ENCODE measurements around the gene GFOD1.

The GFOD1 gene

DNA sequence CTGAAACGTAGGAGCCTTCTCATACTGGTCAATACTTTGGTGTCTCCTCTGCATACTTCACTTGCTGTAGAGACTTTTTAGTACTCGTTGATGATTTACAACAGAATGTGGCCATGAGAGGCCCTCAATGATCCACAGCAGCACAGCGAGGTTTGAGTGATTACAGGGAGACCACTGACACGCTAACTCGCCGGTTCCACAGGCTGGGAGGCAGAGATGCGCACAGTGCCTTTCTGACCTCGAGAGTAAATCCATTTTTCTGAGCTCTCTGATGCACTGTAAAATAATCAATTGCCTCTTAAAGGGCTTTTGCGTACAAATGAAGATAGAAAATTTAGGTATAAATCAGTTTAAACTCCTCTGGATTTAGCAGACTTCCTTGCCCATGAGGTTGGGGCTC lies 102.9 kb downstream of the GFOD1 start:
- TF ChIP-seq, protein P1, sequence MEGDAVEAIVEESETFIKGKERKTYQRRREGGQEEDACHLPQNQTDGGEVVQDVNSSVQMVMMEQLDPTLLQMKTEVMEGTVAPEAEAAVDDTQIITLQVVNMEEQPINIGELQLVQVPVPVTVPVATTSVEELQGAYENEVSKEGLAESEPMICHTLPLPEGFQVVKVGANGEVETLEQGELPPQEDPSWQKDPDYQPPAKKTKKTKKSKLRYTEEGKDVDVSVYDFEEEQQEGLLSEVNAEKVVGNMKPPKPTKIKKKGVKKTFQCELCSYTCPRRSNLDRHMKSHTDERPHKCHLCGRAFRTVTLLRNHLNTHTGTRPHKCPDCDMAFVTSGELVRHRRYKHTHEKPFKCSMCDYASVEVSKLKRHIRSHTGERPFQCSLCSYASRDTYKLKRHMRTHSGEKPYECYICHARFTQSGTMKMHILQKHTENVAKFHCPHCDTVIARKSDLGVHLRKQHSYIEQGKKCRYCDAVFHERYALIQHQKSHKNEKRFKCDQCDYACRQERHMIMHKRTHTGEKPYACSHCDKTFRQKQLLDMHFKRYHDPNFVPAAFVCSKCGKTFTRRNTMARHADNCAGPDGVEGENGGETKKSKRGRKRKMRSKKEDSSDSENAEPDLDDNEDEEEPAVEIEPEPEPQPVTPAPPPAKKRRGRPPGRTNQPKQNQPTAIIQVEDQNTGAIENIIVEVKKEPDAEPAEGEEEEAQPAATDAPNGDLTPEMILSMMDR (IDR thresholded peaks at IDR 0.05; ENCODE audit: borderline replicate concordance, control extremely low read depth, extremely low read depth, insufficient read depth, missing control alignments): no peak
- in situ Hi-C loops (cut with MboI; ENCODE audit: low sequenced_read_pairs, unreplicated experiment): no loop called here
- no peak for DNase-seq (ENCODE audit: low spot score)

DNA sequence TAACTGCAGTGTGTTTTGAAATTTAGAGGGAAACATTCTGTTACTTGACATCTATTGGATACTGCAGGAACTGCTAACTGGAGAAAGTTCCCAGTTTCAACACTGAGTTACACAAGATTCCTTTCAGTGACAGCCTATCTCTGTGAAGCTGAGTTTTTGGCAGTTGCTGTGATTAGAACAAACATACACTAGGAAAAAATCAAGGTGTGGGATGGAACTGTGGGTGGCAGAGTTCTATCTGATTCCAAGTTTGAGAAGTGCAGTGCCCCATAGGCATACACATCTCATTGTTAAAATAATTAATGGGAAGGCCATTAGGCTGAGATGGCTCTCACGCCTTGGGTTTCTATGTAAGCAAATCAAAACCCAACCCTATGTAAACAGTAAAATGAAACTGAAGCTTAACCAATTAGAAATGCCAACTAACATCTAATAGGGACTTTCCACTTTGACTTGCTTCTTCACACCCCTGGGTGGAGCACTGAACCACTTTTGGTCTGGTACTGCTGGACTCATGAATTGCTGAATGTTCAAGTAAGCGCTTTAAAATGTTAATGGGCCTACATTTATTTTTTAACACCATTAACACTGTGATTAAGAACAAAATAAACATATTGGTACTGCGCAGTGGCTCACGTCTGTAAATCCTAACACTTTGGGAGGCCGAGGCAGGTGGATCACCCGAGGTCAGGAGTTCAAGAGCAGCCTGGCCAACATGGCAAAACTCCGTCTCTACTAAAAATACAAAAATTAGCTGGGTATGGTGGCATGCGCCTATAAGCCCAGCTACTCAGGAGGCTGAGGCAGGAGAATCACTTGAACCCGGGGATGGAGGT lies 103.9 kb downstream of the GFOD1 start:
- peak; percentile 69 for DNase-seq (ENCODE audit: low spot score)
- TF ChIP-seq, protein P1 (IDR thresholded peaks at IDR 0.05; ENCODE audit: borderline replicate concordance, control extremely low read depth, extremely low read depth, insufficient read depth, missing control alignments): peak; percentile 22
- in situ Hi-C loops (cut with MboI; ENCODE audit: low sequenced_read_pairs, unreplicated experiment): no loop called here

DNA sequence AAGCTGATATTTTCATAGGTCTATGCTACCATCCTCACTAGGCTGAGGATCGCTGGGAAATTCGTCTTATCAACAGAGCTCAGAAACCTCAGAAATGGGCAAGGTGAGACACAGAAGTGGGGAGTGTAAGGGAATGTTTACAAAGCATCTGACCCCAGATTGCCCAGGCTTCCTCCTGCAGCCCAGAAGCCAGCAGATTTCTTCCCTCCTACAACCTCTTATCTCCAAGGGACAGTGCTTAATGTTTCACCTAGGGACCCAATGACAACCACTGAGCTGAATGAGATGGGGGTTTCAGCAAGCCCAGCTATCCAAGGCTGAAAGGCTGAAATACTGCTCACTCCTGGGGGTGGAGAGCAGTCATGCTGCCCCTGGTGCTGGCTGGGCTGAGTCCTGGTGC lies 106.6 kb downstream of the GFOD1 start:
- TF ChIP-seq, protein P1 (IDR thresholded peaks at IDR 0.05; ENCODE audit: borderline replicate concordance, control extremely low read depth, extremely low read depth, insufficient read depth, missing control alignments): no peak
- DNase-seq (ENCODE audit: low spot score): no peak
- in situ Hi-C loops (cut with MboI; ENCODE audit: low sequenced_read_pairs, unreplicated experiment): no loop called here

DNA sequence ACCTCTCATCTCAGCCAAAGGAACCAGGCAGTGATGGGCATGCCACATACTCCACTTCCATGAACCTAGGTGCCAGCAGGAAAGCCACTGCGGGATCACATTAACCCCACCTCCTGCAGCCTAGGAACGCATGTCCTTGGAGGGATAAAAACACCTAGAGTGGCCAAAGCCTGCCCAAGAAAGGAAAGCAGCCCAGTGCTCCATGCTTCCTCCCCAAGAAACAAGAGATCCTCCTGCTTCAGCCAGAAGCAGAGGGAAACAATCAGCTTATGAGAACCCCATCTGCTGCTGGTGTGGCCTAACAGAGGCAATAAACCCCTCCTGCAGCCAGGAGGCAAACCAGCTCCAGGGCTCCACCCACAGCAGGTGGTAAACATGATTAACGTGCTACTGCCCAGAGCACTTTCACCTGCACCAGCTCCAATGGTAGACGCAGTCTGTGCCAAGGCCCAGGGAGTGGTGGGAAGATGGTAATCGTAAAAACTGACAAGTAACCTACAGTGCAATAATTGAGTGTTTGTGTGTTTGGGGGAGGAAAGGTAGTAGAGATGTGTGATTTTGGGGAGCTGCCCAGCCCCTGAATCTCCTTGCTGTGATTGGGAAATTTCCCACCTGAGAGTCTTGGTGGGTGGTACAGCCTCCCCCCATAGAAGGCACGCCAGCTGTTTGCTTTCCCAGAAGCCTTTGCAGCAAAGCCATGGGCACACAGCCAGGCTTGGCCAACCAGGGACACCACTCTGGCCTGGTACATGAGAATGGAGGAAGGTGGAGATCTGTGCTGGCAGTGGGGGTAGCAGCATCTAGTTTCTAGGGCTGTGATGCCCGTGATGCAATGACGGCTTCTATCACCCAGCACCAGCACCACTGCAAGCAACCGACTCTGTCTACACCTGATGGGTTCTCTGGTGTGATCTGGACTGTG lies 108.5 kb downstream of the GFOD1 start:
- TF ChIP-seq, protein P1 (IDR thresholded peaks at IDR 0.05; ENCODE audit: borderline replicate concordance, control extremely low read depth, extremely low read depth, insufficient read depth, missing control alignments): no peak
- DNase-seq (ENCODE audit: low spot score): no peak
- in situ Hi-C loops (cut with MboI; ENCODE audit: low sequenced_read_pairs, unreplicated experiment): no loop called here

DNA sequence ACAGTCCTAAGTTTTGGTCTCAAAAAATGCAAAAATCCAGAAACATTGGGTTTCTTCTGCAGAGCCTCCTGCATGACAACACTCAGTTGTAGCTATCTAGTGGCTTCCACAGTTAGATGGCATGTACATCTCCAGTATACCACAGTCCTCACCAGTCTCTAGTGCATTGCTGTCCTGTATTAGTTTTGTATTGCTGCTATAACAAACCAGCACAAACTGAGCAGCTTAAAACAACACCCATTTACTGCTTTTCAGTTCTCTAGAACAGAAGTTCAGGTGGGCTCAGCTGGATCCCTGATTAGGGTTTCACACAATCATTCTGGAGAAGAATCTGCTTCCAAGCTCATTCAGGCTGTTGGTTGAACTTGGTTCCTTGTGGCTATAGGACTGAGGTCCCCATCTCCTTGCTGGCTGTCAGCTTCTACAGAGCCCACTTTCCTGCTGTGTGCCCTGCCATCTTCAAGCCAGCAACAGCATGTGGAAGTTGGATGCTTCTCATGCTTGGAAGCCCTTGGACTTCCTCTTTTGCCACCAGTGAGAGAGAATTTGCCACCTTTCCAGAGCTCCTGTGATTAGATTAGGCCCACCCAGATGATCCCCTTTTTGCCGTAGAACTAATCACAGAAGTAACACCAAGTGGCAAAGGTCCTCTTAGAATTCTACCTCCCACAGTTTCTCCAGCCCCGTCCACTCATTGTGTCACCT lies 110.2 kb downstream of the GFOD1 start:
- in situ Hi-C loops (cut with MboI; ENCODE audit: low sequenced_read_pairs, unreplicated experiment): no loop called here
- no peak for DNase-seq (ENCODE audit: low spot score)
- TF ChIP-seq, protein P1 (IDR thresholded peaks at IDR 0.05; ENCODE audit: borderline replicate concordance, control extremely low read depth, extremely low read depth, insufficient read depth, missing control alignments): no peak

DNA sequence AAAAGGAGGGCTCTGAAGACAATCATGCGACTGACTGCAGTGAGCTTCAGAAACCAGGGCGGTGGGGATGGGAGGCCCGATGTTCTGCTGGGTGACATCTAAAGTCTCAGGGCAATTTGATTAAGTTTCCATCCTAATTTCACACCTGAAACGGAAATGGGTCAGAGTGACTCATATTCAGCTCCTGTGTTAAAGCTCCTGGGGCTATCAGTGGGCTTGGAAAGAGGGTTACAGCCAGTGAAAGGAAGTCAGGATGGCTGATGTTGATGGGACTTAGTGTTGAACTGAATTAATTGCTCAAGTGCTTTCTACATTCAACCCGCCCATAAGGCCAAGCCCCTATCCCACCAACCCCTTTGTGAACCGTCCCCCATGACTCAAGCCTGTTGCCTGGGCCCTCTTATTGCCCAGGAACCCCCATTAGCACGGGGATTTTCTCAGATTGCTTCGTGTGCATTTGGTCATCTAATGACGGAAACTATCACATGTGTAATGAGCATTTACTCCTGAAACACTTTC lies 112.0 kb downstream of the GFOD1 start:
- in situ Hi-C loops (cut with MboI; ENCODE audit: low sequenced_read_pairs, unreplicated experiment): no loop called here
- DNase-seq (ENCODE audit: low spot score): peak; percentile 73
- TF ChIP-seq, protein P1 (IDR thresholded peaks at IDR 0.05; ENCODE audit: borderline replicate concordance, control extremely low read depth, extremely low read depth, insufficient read depth, missing control alignments): no peak
